ENCODE results near the gene AUTS2.

DNA sequence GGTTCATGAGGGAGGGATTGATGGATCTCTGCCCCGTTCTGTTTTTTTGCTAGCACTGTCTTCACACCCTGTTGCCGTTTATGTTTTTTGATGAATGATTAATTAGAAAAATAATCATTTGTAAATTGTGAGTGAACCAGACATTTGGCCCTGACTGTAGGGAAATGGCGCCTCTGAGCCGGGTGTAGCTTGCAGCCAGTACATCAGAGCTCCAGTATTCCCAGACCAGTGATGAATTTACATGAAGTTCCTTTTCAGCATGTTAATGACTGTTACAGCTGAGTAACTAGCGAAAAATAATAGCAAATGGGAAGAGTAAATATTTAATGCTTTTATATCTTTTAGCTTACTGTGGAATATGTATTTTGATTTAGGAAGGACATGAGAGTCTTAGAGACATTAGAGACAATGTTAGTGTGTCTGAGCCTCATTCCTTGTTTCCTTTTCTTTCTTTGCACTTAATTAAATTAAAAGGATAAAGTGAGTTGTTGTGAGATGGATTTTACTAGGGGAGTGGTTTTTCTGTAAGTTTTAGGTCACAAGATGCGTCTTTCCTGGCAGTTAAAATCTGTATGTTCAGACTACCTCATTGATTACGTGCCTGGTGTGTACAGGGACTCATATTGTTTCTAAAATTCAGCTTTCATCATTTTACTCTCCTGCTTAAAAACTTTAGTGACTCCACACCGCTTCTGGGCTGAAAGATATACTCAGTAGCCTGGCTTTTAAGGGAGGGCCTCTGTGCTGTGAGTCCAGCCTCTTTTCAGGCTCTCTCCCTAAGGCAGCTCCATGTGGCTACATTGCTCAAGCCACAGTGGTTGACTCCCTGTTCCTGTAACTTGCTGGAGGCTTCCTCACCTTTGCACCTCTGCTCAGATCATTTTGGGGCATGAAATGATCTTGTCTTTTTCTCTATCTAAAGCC is 86.4 kb downstream of the AUTS2 start:
- no peak for TF ChIP-seq CTCF (IDR thresholded peaks at IDR 0.05)
- TF ChIP-seq POLR2A (IDR thresholded peaks at IDR 0.05) = no peak
